ENCODE results near the gene HSPA6.
"Not testable (repeated sequence)": the region's sequence is repeated elsewhere in the genome, so short reads cannot be mapped to it uniquely, and the experiment has no call there.

The HSPA6 gene

DNA sequence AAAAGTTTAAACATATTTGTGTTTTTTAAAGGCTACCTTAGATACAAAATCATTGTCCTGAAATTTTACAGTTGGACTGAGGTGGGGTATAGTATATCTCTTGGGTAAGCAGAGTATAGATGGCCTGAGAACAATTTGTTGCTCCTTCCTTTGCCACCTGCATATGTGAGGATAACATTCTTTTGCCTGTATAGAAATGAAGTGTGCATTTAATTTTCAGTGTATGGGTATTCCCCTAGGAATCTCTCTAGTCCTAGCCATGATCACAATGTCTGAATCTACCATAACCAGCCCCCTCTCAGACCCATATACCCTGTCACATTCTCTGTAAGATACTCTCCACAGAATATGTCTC lies 21.0 kb upstream of the HSPA6 start:
- DNase-seq (ENCODE audit: low read depth, low spot score) = no peak

DNA sequence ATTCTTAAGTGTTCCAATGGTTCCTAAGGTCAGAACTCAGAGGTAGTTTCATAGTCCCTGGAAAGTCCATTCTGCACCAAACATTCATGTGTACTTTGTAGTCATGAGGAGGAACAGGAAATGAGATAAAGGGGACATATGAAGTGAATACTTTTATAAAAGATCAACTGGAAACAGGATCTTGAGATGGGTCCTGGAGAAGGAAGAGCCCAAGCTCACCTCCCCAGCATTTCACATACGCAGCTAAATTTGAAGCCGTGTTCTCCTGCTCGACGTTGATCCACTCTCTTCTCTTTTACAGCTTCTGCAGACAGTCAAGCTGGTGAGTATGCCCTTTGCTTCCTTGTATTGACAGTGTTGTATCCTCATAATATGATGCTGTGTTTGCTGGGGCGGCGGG lies 18.7 kb upstream of the HSPA6 start:
- no peak for DNase-seq (ENCODE audit: low read depth, low spot score)

DNA sequence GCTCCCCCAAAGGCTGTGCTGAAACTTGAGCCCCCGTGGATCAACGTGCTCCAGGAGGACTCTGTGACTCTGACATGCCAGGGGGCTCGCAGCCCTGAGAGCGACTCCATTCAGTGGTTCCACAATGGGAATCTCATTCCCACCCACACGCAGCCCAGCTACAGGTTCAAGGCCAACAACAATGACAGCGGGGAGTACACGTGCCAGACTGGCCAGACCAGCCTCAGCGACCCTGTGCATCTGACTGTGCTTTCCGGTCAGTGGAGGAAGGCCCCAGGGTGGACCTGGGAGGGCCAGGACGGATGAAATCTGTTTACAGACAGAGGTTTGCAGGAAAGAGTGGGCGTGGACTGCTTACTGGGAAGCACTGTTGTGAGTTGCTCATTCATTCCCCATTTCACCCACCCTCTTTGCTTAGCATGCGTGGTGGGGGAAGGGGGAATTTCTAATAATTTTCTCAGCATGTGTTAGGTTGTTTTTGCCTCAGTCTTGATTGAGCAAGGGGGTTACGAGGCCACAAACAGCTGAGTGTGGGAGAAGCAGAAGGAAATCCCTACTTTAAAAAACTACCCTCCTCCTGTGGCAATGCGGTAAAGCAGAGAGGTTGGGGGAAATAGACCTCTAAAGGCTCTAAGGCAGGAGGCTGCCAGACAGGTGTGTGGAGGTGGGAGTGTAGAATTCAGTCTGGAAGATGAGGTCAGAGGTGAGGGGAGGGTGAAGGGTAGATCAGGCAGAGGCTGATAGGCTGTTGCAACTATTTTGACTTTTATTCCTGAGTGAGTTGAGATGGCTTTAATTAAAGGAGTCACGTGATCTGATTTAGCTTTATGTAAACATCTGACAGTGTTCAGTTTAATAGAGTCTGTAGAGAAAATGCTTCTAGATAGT lies 17.8 kb upstream of the HSPA6 start:
- no peak for DNase-seq (ENCODE audit: low read depth, low spot score)

DNA sequence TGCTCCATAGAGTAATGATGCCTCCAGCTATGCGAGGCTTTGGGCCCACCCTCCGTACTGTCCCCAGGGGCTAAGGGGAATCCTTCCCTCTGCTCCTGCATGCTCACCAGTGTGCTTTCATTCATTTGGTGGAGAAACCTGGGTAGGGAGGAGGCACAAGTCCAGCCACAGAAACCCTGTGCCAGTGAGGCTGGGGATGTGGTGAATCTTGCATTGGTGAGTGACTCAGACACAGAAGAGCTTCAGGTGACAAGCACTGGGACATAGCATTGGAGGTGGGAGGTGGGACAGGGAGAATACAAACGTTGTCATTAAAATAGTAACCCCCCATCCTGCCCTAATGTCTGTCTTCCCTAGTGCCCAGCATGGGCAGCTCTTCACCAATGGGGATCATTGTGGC lies 13.9 kb upstream of the HSPA6 start:
- DNase-seq (ENCODE audit: low read depth, low spot score) = no peak

DNA sequence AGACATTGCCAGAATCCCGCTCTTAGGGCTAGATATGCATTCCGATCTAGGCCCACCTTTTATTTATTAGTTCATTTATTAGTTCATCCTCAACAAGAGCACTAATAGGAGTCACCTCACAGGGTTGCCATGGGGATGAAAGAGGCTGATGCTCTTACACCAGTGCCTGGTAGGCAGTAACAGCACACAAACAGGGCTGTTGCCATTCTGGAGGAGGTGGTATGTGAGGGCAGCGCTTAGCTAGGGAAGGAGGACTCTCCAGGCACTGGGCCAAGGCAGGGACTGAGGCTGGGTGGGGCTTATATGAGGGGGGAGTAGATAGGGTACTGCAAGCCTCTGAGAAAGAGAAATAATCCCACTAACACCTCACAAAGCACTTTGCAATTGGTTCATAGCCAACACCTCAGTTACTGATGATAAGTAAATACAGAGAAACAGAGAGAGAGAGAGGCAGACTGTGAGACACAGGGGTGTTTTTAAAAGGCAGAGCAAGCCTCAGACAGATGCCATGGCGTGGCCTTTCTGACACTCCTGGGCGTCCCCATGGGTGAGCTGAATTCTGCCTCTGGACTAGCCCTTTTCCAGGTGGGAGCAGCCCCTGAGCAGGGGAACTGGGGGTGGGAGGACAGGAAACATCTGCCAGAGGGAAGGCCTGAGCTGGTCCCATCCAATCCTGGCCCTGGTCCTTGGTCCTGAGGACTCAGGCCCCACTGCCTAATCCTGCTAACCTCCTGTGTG lies 13.2 kb upstream of the HSPA6 start:
- no peak for DNase-seq (ENCODE audit: low read depth, low spot score)

DNA sequence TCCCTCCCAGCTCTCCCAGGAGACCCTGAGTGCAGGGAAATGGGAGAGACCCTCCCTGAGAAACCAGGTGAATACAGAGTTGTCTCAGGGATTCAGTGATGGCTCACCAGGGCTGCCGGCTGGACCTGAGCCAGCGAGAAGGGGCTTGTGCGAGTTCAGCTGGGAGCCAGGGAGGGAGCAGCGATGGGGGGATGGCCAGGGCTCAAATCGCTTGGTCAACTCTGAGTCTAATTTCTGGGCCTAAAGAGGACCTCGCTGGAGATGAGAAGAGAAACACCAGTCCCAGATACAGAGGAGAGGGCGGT lies 12.6 kb upstream of the HSPA6 start:
- DNase-seq (ENCODE audit: low read depth, low spot score) = no peak

DNA sequence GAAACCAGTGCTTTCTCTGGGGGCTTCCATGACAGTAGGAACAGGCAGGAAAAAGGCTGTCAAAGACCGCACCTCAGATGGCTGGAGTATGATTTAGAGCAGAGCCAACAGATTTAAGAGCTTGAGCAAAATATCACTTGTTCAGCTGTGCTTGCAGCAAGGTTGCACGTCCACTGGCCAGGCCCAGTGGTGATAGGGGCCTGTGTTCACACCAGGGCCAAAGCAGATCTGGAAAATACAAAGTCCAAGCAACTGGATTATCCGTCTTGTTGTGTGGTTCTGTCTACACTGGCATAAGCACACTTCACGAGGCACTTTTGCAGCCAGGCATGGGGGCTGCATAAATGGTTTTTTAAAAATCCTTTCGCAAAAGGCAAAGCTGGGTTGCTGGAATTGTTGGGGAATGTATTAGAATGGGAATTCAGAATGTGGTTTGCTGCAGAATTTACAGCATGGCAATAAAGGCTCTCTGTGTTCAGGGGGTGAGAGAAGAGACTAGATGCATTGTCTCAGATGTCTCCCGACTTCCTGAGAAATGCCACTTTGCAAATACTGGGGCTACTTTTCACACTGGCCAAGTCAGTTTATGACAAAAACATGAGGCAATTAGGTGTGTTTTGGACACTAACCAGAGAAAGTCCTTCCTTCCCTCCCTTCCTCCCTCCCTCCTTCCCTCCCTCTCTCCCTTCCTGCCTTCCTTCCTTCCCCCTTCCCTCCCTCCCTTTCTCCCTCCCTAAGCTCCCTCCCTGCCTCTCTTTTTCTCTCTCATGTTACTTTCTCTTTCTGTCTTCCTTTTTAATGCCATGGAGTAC lies 11.5 kb upstream of the HSPA6 start:
- DNase-seq (ENCODE audit: low read depth, low spot score) = not testable (repeated sequence)

DNA sequence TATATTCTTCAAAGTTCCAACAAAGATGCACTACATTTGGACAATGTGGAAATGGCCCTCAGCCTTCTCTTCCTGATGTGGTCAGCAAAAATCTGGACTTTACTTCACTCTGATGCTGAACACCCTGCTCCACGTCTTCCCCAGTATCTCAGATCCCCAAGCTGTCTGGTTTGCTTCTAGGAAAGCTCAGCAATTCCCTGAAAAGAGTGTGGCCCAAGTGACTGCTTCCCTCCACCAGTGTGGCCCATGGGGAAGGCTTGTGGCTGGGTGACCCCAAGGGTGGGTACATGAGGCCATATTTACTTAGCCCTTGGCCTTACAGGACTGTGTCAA lies 10.9 kb upstream of the HSPA6 start:
- not testable (repeated sequence) for DNase-seq (ENCODE audit: low read depth, low spot score)

DNA sequence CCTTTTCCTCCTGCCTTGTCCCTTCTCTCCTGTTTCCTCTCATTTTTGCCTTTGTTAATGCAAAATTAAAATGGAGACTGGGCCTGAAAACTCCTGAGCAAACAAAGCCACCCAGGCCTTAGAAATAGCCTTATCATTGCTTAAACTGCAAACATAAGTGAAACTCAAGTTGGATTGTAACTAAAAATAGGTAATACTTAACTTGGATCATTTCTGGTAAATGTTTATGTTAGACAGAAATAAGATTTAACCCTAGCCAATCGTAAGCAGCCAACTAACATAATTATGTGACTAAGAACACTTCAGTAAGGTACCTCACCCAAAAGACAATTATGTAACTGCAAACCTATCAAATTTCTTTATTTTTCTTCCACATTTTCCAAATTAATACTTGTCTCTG lies 10.4 kb upstream of the HSPA6 start:
- DNase-seq (ENCODE audit: low read depth, low spot score) = not testable (repeated sequence)

DNA sequence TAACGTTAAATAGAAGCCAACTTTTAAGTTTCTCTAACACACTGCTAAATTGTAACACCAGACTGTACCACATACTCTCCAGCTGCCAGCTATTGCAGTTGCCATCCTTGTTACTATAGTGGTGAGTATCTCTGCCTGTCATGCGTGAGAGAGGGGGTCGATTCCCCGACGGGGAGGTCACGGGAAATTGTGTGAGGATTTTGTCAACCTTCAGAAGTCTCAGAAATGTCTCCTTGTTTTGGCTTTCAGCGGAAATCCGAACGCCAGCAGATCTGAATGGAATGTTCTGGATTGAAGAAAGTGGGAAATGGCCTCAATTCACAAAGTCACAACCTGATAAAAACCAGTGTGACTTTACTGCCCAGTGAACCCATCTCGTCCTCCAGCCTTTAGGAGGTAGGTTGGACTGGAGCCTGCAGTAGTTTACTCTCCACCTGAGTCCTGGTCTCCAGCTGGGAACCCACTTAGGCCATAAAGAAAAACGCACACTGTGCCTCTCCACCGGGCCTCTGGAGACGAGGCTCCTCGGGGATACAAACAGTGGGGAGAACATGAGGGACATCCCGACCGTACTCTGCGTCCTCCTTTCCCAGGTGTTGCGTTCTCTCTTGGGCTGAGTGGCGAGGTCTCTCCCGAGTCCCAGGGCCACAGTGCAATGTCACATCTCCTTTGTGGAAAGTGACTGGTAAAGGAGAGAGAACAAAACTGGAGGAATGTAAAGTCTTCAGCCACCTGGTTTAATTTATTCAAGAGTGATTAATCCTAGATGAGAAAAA lies 1.1 kb upstream of the HSPA6 start:
- not testable (repeated sequence) for DNase-seq (ENCODE audit: low read depth, low spot score)

DNA sequence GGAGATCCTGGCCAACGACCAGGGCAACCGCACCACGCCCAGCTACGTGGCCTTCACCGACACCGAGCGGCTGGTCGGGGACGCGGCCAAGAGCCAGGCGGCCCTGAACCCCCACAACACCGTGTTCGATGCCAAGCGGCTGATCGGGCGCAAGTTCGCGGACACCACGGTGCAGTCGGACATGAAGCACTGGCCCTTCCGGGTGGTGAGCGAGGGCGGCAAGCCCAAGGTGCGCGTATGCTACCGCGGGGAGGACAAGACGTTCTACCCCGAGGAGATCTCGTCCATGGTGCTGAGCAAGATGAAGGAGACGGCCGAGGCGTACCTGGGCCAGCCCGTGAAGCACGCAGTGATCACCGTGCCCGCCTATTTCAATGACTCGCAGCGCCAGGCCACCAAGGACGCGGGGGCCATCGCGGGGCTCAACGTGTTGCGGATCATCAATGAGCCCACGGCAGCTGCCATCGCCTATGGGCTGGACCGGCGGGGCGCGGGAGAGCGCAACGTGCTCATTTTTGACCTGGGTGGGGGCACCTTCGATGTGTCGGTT lies 477 bp downstream of the HSPA6 start:
- DNase-seq (ENCODE audit: low read depth, low spot score) = not testable (repeated sequence)

DNA sequence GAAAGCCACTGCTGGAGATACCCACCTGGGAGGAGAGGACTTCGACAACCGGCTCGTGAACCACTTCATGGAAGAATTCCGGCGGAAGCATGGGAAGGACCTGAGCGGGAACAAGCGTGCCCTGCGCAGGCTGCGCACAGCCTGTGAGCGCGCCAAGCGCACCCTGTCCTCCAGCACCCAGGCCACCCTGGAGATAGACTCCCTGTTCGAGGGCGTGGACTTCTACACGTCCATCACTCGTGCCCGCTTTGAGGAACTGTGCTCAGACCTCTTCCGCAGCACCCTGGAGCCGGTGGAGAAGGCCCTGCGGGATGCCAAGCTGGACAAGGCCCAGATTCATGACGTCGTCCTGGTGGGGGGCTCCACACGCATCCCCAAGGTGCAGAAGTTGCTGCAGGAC lies 981 bp downstream of the HSPA6 start:
- not testable (repeated sequence) for DNase-seq (ENCODE audit: low read depth, low spot score)

DNA sequence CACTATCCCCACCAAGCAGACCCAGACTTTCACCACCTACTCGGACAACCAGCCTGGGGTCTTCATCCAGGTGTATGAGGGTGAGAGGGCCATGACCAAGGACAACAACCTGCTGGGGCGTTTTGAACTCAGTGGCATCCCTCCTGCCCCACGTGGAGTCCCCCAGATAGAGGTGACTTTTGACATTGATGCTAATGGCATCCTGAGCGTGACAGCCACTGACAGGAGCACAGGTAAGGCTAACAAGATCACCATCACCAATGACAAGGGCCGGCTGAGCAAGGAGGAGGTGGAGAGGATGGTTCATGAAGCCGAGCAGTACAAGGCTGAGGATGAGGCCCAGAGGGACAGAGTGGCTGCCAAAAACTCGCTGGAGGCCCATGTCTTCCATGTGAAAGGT lies 1.6 kb downstream of the HSPA6 start:
- DNase-seq (ENCODE audit: low read depth, low spot score) = not testable (repeated sequence)

DNA sequence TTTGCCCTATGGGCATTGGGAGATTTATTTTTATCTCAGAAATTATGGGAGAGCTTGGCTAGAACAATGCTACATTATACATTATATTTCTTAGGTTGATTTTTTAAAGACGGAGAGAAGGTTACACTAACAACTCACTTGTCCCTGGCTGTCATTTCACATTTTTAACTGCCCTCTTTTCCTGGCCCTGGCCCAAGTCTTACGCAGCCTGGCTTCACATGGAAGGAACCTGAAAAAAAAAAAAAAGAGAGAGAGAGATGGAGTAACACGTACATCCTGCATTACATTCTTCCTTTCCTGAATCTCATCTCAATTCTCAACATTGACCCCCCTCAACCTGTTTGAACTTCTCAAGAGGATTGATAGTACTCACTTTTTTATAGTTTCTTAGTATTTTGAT lies 4.2 kb downstream of the HSPA6 start:
- not testable (repeated sequence) for DNase-seq (ENCODE audit: low read depth, low spot score)

DNA sequence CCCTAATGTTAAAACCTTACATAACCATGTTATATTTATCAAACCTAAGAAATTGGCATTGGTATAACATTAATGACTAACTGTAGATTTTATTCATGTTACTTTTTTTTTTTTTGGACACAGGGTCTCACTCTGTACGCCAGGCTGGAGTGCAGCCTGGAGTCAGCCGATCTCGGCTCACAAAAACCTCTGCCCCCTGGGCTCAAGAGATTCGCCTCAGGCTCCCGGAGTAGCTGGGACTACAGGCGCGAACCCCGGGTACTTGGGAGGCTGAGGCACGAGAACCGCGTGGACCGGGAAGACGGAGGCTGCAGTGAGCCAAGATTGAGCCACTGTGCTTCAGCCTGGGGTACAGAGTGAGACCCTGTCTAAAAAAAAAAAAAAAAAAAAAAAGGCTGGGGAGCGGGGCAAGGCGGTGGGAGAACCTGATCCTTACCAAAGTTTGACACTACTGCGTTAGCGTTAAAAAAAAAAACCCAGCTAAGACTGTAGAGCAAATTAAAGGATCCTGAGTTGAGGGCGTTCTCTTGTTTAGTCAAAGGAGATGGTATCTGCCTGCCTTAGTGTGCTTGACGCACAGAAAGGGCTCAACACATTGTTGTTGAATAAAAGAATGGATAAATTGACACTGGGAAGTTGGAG lies 5.2 kb downstream of the HSPA6 start:
- not testable (repeated sequence) for DNase-seq (ENCODE audit: low read depth, low spot score)

DNA sequence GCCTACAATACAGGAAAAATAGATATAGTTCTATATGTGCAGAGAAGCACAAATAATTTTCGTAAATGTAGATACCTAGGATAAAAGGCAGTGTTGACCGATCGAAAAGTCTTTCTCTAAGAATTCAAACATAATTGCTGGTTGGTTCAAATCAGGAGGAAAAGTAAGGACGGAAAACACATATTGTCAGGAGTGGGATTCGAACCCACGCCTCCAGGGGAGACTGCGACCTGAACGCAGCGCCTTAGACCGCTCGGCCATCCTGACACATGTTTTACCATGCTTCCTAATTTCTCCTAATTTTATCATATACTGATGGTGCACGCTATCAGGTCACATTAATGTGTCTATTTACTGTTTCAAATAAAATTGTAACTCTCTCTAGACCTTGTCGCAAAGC lies 5.8 kb downstream of the HSPA6 start:
- DNase-seq (ENCODE audit: low read depth, low spot score) = peak; percentile 32

DNA sequence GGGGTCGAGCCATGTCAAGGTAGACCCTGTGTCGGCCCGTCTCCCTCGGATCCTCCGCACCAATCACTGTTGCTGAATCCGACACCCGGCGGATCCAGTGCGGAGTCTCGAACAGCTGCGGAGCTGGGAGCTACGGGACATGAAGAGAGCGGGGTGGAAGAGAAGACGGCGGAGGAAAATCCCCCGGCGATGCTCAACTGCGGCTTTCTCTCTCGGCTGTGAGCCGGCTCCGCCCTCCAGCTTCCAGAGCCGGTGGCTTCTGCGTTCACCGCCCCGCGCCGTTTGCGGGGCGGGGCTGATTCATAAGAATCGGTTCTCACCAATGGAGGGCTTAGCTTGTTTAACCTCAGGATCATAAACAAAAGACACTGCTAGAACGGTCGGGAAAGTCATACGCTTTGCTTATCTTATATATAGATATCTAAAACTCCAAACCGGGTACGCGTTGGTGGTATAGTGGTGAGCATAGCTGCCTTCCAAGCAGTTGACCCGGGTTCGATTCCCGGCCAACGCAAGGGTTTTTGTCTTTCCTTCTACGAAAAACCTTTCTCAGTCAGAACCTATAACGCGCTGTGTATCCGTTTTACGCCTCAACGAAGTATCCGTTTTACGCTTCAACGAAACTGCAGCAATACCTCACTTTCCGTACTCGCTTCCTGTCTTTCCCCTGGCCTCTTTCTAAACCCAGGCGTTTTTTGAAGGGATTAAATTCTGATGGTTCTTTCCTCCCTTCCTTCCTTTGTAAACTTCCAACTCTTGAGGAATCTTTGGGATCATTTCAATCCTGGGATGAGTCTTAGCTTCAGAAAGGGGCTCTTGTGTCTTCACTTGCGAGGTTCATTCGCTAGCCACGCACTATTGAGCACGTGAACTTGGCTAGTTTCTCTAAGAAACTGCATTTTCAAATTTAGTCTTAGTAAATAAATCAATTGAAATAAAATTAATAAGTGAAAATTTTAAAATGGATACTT lies 6.6 kb downstream of the HSPA6 start:
- DNase-seq (ENCODE audit: low read depth, low spot score) = peak; percentile 80

DNA sequence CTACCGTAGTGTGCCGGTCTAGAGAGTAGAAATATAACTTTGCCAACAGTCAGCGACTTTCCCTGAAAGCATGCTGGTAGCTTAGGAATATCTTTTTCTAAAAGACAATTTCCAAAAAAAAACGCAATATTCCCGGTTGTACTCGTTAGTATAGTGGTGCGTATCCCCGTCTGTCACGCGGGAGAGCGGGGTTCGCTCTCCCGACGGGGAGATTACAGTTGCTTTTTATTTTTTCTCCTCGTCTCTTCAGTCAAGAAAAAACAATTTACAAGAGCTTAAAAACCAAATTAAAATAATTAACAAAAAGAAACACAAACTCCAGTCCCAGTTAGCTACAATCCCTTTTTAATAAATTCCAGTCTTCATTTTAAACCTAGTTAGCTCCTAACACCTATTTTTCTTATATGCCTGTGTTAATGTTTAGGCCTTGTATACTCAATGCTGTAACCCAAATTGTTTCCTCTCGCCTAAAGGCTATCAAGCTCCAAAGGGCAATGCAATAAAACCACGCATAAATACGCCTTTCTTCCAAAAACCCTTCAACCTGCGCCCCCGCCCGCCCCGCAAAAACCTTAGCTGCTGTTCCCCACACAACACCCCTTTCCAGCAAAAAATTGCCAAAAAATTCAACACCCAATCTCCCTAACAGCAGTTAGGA lies 7.8 kb downstream of the HSPA6 start:
- no peak for DNase-seq (ENCODE audit: low read depth, low spot score)
